Stimulated activated memory B cell treated with anti-CD40 and anti-IgM and Interleukin-4, amounts not matched to agents 10 μg/mL and 1 μg/mL and 100 μg/mL, for 72 hours (primary cell): ENCODE data around the gene AUTS2.

Experiments used
- ATAC-seq: fragments of 150-1000 bp; cut with Tn5 transposase; 2 replicates; pipeline ENCODE4 v1.10.0; 2021
- H3K27ac Mint-ChIP-seq: one replicate; pipeline ENCODE4 v1.8.0; 2022; ENCODE audit warnings: mild to moderate bottlenecking, mixed read lengths
- H3K27me3 Mint-ChIP-seq: one replicate; pipeline ENCODE4 v1.8.0; 2022; ENCODE audit warnings: mixed read lengths
- H3K36me3 Mint-ChIP-seq: one replicate; pipeline ENCODE4 v1.8.0; 2022; ENCODE audit warnings: mixed read lengths
- H3K4me1 Mint-ChIP-seq: one replicate; pipeline ENCODE4 v1.8.0; 2022; ENCODE audit warnings: mixed read lengths
- H3K4me3 Mint-ChIP-seq: one replicate; pipeline ENCODE4 v1.8.0; 2022; ENCODE audit warnings: mild to moderate bottlenecking, moderate library complexity, mixed read lengths
- H3K9me3 Mint-ChIP-seq: one replicate; pipeline ENCODE4 v1.8.0; 2022; ENCODE audit warnings: mixed read lengths

AUTS2 gene

DNA sequence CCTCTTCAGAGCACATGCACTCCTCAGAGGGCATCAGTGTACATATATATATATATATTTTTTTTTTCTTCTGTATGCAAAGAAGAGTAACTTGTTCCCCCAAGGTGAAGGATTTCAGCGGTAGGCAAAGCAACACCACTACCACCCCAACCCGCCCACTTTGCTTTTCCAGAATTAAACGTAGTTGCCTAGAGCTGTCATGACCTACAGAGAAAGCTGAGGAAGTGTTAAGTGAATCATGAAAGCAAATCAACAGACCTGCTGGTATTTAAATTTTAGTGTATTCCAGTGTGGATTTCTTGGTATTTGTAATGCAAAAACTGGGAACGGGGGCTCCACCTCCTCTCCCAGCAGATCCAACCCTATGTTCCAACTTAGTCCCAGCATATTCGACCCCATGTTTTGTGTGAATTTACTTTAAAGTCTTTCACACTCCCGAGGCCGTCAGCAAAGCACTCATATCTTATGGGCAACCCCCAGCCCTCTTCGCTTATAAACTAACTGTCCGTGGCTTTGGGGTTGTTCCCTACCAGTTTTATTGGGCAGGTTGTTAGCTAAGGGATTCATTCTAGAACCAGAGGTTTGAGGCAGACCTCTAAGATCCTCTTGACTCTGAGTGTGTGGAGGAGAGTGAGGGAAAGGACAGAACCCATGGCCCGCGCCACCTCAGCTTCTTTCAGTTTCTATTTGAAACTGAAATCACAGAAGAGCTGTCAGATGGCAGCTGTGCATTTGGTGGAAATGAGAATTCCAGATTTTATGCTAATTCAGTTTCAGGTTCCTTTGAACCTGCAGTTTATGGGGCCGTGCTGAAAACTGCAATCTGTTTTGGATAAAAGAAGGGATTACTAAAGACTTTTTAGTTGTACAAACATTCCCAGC lies 1083.4 kb downstream of the AUTS2 start:
- Mint-ChIP-seq H3K27ac (peak overlapping the region; percentile 66), H3K9me3 (peaks cover 4% of the 10 kb centered on the region), H3K4me3 (peak overlapping the region; percentile 54), H3K4me1 (peaks cover 28% of the 10 kb centered on the region), H3K36me3 (peaks cover 15% of the 10 kb centered on the region), H3K27me3 (no peaks in the 10 kb centered on the region)
- ATAC-seq: peak; percentile 69

GRCh38 chr7:70684173-70684572 lies 1085.9 kb downstream of the AUTS2 start:
- Mint-ChIP-seq H3K4me1 (peaks cover 21% of the 10 kb centered on the region), H3K27ac (no peak overlapping the region), H3K9me3 (peaks cover 4% of the 10 kb centered on the region), H3K4me3 (no peak overlapping the region), H3K27me3 (no peaks in the 10 kb centered on the region), H3K36me3 (peaks cover 12% of the 10 kb centered on the region)
- ATAC-seq: no peak

GRCh38 chr7:70693321-70693685 lies 1095.0 kb downstream of the AUTS2 start:
- peaks cover 8% of the 10 kb centered on the region for H3K4me1 Mint-ChIP-seq
- H3K36me3 Mint-ChIP-seq: no peaks in the 10 kb centered on the region
- ATAC-seq: no peak
- peaks cover 34% of the 10 kb centered on the region for H3K27me3 Mint-ChIP-seq
- H3K9me3 Mint-ChIP-seq: no peaks in the 10 kb centered on the region
- H3K27ac Mint-ChIP-seq: no peak overlapping the region
- peak overlapping the region; percentile 71 for H3K4me3 Mint-ChIP-seq

- H3K27me3 Mint-ChIP-seq: peaks cover 34% of the 10 kb centered on the region
- peak; percentile 66 for ATAC-seq
- peaks cover 8% of the 10 kb centered on the region for H3K4me1 Mint-ChIP-seq
- no peak overlapping the region for H3K27ac Mint-ChIP-seq
- H3K4me3 Mint-ChIP-seq: peak overlapping the region; percentile 71
- H3K36me3 Mint-ChIP-seq: no peaks in the 10 kb centered on the region
- H3K9me3 Mint-ChIP-seq: no peaks in the 10 kb centered on the region
Observed at GRCh38 chr7:70693686-70694433, 1095.6 kb downstream of the AUTS2 start.

DNA sequence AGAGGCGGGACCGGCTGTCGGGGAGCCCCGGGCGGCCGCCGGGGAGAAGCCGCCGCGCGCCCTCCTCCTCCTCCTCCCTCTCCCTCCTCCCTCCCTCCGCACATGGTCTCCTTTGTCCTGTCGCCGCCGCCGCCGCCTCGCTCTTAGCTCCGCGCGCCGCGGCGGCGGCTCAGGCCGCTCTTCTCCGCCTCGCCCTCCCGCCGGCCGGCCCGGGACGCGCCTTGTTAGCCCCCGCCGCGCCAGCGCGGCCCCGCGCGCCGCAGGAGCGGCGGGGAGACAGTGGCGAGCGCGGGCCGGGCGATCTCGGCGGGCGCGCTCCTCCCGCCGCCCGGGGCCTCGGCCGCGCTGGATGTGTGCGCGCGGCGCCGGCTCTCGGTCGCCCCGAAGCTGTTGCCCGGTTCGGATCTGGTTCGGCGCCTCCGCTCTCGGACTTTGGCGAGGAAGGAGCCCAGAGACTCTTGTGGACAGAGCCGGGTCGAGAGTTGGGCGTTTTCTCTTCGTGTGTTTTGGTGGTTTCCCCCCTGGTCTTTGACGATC lies 1096.2 kb downstream of the AUTS2 start:
- peak overlapping the region; percentile 86 for H3K4me3 Mint-ChIP-seq
- ATAC-seq: peak; percentile 45
- no peaks in the 10 kb centered on the region for H3K9me3 Mint-ChIP-seq
- peaks cover 34% of the 10 kb centered on the region for H3K27me3 Mint-ChIP-seq
- peaks cover 8% of the 10 kb centered on the region for H3K4me1 Mint-ChIP-seq
- H3K36me3 Mint-ChIP-seq: no peaks in the 10 kb centered on the region
- H3K27ac Mint-ChIP-seq: peak overlapping the region; percentile 30

GRCh38 chr7:70694971-70695794 lies 1096.9 kb downstream of the AUTS2 start:
- peak overlapping the region; percentile 30 for H3K27ac Mint-ChIP-seq
- H3K36me3 Mint-ChIP-seq: no peaks in the 10 kb centered on the region
- peaks cover 8% of the 10 kb centered on the region for H3K4me1 Mint-ChIP-seq
- no peaks in the 10 kb centered on the region for H3K9me3 Mint-ChIP-seq
- ATAC-seq: peak; percentile 26
- peaks cover 34% of the 10 kb centered on the region for H3K27me3 Mint-ChIP-seq
- H3K4me3 Mint-ChIP-seq: peak overlapping the region; percentile 86

DNA sequence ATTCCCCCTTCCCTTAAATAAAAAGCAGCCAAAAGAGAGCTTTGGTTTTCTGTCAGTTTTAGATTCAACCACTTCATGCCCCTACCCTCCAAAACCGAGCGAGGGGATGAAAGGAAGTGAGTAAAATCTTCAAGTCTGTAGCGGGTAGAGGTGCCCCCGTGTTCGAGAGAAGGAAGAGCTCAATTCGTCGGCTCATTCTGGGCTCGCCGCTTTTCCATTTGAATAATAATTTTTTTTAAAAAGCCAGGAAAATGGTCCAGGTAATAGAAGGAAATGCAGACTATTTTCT lies 1097.5 kb downstream of the AUTS2 start:
- peak overlapping the region; percentile 30 for H3K27ac Mint-ChIP-seq
- H3K4me1 Mint-ChIP-seq: peaks cover 8% of the 10 kb centered on the region
- H3K9me3 Mint-ChIP-seq: no peaks in the 10 kb centered on the region
- peak overlapping the region; percentile 86 for H3K4me3 Mint-ChIP-seq
- no peak for ATAC-seq
- H3K27me3 Mint-ChIP-seq: peaks cover 34% of the 10 kb centered on the region
- no peaks in the 10 kb centered on the region for H3K36me3 Mint-ChIP-seq

- peaks cover 34% of the 10 kb centered on the region for H3K27me3 Mint-ChIP-seq
- H3K9me3 Mint-ChIP-seq: no peaks in the 10 kb centered on the region
- peak overlapping the region; percentile 86 for H3K4me3 Mint-ChIP-seq
- no peak for ATAC-seq
- peaks cover 8% of the 10 kb centered on the region for H3K4me1 Mint-ChIP-seq
- no peaks in the 10 kb centered on the region for H3K36me3 Mint-ChIP-seq
- H3K27ac Mint-ChIP-seq: no peak overlapping the region
Observed at GRCh38 chr7:70696201-70696754, 1098.0 kb downstream of the AUTS2 start.

DNA sequence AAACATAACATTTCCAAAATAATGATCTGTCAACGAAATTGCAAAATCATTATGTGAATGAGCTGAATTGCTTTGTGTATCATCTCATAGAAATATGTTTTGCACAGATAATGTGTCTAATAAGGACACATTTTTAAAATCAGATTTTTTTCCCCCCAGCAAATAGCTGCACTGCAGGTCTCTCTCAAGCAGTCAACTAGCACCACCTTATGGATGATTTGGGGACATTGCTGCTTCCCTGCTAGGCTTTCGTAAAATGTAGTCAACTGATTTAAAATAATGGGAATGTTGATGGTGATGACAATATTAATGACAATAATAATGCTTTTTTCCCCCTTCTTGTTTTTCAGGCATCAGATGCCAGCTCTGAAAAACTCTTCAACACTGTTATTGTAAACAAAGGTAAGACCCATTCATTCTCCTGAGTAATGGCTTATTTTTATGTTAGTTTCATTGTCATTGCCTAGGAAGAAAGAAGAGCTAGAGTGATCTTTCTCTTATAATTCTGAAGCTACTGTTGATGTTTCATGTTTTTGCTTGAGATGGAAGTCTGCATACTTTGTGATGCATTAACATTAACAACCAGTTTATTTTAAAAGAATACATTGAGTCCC lies 1100.1 kb downstream of the AUTS2 start:
- H3K36me3 Mint-ChIP-seq: no peaks in the 10 kb centered on the region
- H3K9me3 Mint-ChIP-seq: no peaks in the 10 kb centered on the region
- ATAC-seq: no peak
- H3K27ac Mint-ChIP-seq: no peak overlapping the region
- no peak overlapping the region for H3K4me3 Mint-ChIP-seq
- peaks cover 26% of the 10 kb centered on the region for H3K27me3 Mint-ChIP-seq
- peaks cover 8% of the 10 kb centered on the region for H3K4me1 Mint-ChIP-seq

GRCh38 chr7:70699271-70699670 lies 1101.0 kb downstream of the AUTS2 start:
- peaks cover 8% of the 10 kb centered on the region for H3K4me1 Mint-ChIP-seq
- no peak overlapping the region for H3K27ac Mint-ChIP-seq
- peaks cover 24% of the 10 kb centered on the region for H3K27me3 Mint-ChIP-seq
- H3K9me3 Mint-ChIP-seq: no peaks in the 10 kb centered on the region
- no peak overlapping the region for H3K4me3 Mint-ChIP-seq
- ATAC-seq: no peak
- H3K36me3 Mint-ChIP-seq: no peaks in the 10 kb centered on the region

- Mint-ChIP-seq H3K27me3 (peaks cover 17% of the 10 kb centered on the region), H3K4me3 (no peak overlapping the region), H3K27ac (no peak overlapping the region), H3K36me3 (no peaks in the 10 kb centered on the region), H3K9me3 (no peaks in the 10 kb centered on the region), H3K4me1 (peaks cover 8% of the 10 kb centered on the region)
- ATAC-seq: no peak
Observed at GRCh38 chr7:70700055-70700940, 1102.0 kb downstream of the AUTS2 start.

GRCh38 chr7:70700941-70701425 lies 1102.7 kb downstream of the AUTS2 start:
- peaks cover 11% of the 10 kb centered on the region for H3K27me3 Mint-ChIP-seq
- H3K27ac Mint-ChIP-seq: no peak overlapping the region
- H3K36me3 Mint-ChIP-seq: no peaks in the 10 kb centered on the region
- no peak for ATAC-seq
- peaks cover 1% of the 10 kb centered on the region for H3K4me1 Mint-ChIP-seq
- H3K4me3 Mint-ChIP-seq: no peak overlapping the region
- no peaks in the 10 kb centered on the region for H3K9me3 Mint-ChIP-seq

GRCh38 chr7:70701477-70701876 lies 1103.2 kb downstream of the AUTS2 start:
- peaks cover 6% of the 10 kb centered on the region for H3K27me3 Mint-ChIP-seq
- ATAC-seq: no peak
- no peaks in the 10 kb centered on the region for H3K9me3 Mint-ChIP-seq
- H3K27ac Mint-ChIP-seq: no peak overlapping the region
- no peaks in the 10 kb centered on the region for H3K36me3 Mint-ChIP-seq
- H3K4me3 Mint-ChIP-seq: no peak overlapping the region
- no peaks in the 10 kb centered on the region for H3K4me1 Mint-ChIP-seq

GRCh38 chr7:70701991-70702390 lies 1103.7 kb downstream of the AUTS2 start:
- Mint-ChIP-seq H3K4me1 (no peaks in the 10 kb centered on the region), H3K27me3 (peaks cover under 1% of the 10 kb centered on the region), H3K36me3 (no peaks in the 10 kb centered on the region), H3K27ac (no peak overlapping the region), H3K9me3 (no peaks in the 10 kb centered on the region), H3K4me3 (no peak overlapping the region)
- no peak for ATAC-seq
